ENCODE measurements around the gene SV2C.

DNA sequence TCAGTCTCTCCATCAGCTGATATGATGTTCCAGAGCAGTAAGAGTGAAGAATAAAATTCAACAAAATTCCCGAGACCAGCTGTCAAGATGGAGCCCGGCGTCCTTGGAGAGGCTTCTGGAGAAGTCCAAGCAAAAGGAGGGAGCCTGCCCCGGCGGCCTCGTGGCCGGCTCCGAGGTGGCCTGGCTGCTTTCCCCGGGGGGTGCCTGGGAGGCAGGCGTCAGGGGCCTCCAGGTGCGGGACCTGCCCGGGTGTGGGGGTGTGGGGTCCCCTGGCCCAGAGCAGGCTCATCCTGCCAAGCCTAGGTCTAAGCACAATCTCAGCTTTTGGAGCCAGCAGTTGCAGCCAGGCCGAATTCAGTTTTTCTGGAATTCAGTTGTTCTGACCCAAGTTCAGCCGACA is 197.3 kb downstream of the SV2C start:
- TF ChIP-seq ZFHX2 (tag by site-specific recombination; conservative IDR thresholded peaks at IDR 0.05) (no peak), MEIS1 (CRISPR knock-in tag; IDR thresholded peaks at IDR 0.05; ENCODE audit: borderline replicate concordance) (no peak)
- TF ChIP-seq, protein P1, sequence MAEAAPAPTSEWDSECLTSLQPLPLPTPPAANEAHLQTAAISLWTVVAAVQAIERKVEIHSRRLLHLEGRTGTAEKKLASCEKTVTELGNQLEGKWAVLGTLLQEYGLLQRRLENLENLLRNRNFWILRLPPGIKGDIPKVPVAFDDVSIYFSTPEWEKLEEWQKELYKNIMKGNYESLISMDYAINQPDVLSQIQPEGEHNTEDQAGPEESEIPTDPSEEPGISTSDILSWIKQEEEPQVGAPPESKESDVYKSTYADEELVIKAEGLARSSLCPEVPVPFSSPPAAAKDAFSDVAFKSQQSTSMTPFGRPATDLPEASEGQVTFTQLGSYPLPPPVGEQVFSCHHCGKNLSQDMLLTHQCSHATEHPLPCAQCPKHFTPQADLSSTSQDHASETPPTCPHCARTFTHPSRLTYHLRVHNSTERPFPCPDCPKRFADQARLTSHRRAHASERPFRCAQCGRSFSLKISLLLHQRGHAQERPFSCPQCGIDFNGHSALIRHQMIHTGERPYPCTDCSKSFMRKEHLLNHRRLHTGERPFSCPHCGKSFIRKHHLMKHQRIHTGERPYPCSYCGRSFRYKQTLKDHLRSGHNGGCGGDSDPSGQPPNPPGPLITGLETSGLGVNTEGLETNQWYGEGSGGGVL (tag by site-specific recombination; IDR thresholded peaks at IDR 0.05) = no peak
- TF ChIP-seq, protein P2, sequence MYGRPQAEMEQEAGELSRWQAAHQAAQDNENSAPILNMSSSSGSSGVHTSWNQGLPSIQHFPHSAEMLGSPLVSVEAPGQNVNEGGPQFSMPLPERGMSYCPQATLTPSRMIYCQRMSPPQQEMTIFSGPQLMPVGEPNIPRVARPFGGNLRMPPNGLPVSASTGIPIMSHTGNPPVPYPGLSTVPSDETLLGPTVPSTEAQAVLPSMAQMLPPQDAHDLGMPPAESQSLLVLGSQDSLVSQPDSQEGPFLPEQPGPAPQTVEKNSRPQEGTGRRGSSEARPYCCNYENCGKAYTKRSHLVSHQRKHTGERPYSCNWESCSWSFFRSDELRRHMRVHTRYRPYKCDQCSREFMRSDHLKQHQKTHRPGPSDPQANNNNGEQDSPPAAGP (tag by site-specific recombination; IDR thresholded peaks at IDR 0.05) = no peak

Data from HEK293 (cell line).